ENCODE data around the gene CDC7.
"Not testable (repeated sequence)": the region's sequence is repeated elsewhere in the genome, so short reads cannot be mapped to it uniquely, and the experiment has no call there.

Gene CDC7

GRCh38 chr1:91507328-91507727 lies 6.7 kb downstream of the CDC7 start:
- peak; percentile 14; the same call in 1 of the 2 replicates for TF ChIP-seq CTCF (IDR thresholded peaks at IDR 0.05; ENCODE audit: control insufficient read depth, extremely low read depth, insufficient read depth)
- no peak for DNase-seq (ENCODE audit: low read depth)
- H3K4me3 ChIP-seq (ENCODE audit: low read depth, low read length), result no peak overlapping the region

GRCh38 chr1:91510754-91511153 lies 10.1 kb downstream of the CDC7 start:
- TF ChIP-seq CTCF (IDR thresholded peaks at IDR 0.05; ENCODE audit: control insufficient read depth, extremely low read depth, insufficient read depth), result no peak
- no peak overlapping the region for H3K4me3 ChIP-seq (ENCODE audit: low read depth, low read length)
- no peak for DNase-seq (ENCODE audit: low read depth)

- peak; percentile 64 for TF ChIP-seq CTCF (IDR thresholded peaks at IDR 0.05; ENCODE audit: control insufficient read depth, extremely low read depth, insufficient read depth)
- H3K4me3 ChIP-seq (ENCODE audit: low read depth, low read length), result no peak overlapping the region
- no peak for DNase-seq (ENCODE audit: low read depth)
These were observed 10.7 kb downstream of the CDC7 start for GRCh38 chr1:91511386-91511785.

DNA sequence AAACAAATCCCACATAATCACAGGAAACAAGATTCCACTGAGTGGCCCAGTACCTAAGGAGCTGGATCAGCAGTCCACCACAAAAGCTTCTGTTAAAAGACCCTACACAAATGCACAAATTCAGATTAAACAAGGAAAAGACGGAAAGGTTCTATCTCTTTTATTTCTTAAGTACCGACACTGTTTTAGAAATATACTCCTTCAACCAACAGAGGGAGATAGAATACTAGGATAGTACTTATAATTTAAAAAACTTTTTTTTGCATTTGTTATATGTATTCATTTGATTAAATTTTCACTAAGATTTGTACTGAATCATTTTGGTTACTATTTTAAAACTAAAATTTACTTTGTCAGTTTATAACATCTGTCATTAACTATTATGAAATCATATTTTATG lies 12.5 kb downstream of the CDC7 start:
- no peak overlapping the region for H3K4me3 ChIP-seq (ENCODE audit: low read depth, low read length)
- TF ChIP-seq CTCF (IDR thresholded peaks at IDR 0.05; ENCODE audit: control insufficient read depth, extremely low read depth, insufficient read depth), result no peak
- no peak for DNase-seq (ENCODE audit: low read depth)

- no peak for DNase-seq (ENCODE audit: low read depth)
- TF ChIP-seq CTCF (IDR thresholded peaks at IDR 0.05; ENCODE audit: control insufficient read depth, extremely low read depth, insufficient read depth), result no peak
- no peak overlapping the region for H3K4me3 ChIP-seq (ENCODE audit: low read depth, low read length)
These were observed 13.1 kb downstream of the CDC7 start for GRCh38 chr1:91513706-91514105.

DNA sequence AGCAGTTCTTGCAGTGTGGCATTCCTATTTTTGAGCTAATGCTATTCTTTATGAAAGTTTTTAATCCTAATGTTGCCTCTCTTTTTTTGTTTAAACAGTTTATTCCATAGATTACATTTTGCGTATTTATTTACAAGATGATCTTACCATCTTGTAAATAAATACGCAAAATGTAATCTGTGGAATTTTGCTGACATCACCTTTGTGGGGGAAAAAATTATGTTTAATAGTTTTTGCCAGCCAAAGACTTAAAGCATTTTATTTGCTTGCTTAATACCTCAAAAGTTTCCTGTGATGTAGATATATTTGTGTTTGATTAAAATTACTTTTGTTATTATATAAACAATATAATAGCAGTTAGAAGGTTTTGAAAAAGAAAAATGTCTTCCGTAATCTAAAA lies 15.3 kb downstream of the CDC7 start:
- no peak for TF ChIP-seq CTCF (IDR thresholded peaks at IDR 0.05; ENCODE audit: control insufficient read depth, extremely low read depth, insufficient read depth)
- H3K4me3 ChIP-seq (ENCODE audit: low read depth, low read length), result no peak overlapping the region
- DNase-seq (ENCODE audit: low read depth), result no peak

DNA sequence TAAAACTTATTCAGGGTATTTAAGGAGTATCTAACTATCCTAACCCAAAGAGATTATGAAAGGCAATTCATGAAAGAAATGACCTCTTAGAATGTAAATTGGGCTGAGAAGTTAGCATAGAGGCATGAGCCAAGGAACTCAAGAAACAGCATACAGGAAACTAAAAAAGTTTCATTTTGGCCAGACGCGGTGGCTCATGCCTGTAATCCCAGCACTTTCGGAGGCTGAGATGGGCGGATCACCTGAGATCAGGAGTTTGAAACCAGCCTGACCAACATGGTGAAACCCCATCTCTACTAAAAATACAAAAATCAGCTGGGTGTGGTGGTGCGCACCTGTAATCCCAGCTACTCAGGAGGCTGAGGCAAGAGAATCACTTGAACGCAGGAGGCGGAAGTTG lies 16.0 kb downstream of the CDC7 start:
- H3K4me3 ChIP-seq (ENCODE audit: low read depth, low read length); DNase-seq (ENCODE audit: low read depth): not testable (repeated sequence)

- not testable (repeated sequence) for H3K4me3 ChIP-seq (ENCODE audit: low read depth, low read length); DNase-seq (ENCODE audit: low read depth)
These were observed 18.5 kb downstream of the CDC7 start for GRCh38 chr1:91519167-91519566.

Data from LNCaP clone FGC (cell line).